Left ventricle myocardium inferior (tissue), 1 donor: ENCODE measurements around the gene BBIP1. TPM values are rescaled to one million over a fixed set of nuclear protein-coding genes. Genes with fewer than 3 reads are reported as not detected.

Experiments
- DNase-seq: peaks from one replicate; pipeline ENCODE4 v3.0.0-alpha.2; 2020
- H3K27ac ChIP-seq: fragments of 200-600 bp; replicated peaks from 2 replicates; pipeline ENCODE4 v1.8.0; 2021
- H3K27me3 ChIP-seq: fragments of 200-600 bp; 2 replicates; pipeline ENCODE4 v1.8.0; 2021; ENCODE audit warnings: low read depth
- H3K36me3 ChIP-seq: fragments of 200-600 bp; 2 replicates; pipeline ENCODE4 v1.8.0; 2021
- H3K4me1 ChIP-seq: fragments of 200-600 bp; 2 replicates; pipeline ENCODE4 v1.8.0; 2021
- H3K4me3 ChIP-seq: fragments of 200-600 bp; 2 replicates; pipeline ENCODE4 v1.8.0; 2021; ENCODE audit warnings: mild to moderate bottlenecking, moderate library complexity
- H3K9me3 ChIP-seq: fragments of 200-600 bp; replicated peaks from 2 replicates; pipeline ENCODE4 v1.8.0; 2021
- intact Hi-C: fragments of 100-400 bp; cut with micrococcal nuclease; formaldehyde crosslinking; loops from one replicate; pipeline ENCODE4 v1.11.0; 2022
- total RNA-seq: library from RNA; stranded (reverse); fragmentation: NEBNext Ultra II Directional; extraction: Animal tissue kit (Norgen Biotek cat#: 25700); gene quantifications from one replicate; pipeline ENCODE4 v1.2.1, GENCODE V29; 2021
- TF ChIP-seq, protein P1 (sequence below): fragments of 200-600 bp; IDR thresholded peaks from 2 replicates; pipeline ENCODE4 v1.8.0; 2021; ENCODE audit warnings: antibody characterized with exemption, mild to moderate bottlenecking, borderline replicate concordance
- donor health status: DM: no; HTN: yes; CAD: no; lungs with severe emphysema.

Gene BBIP1
- total RNA-seq, 1 donor from 2014 or later = 25.1 TPM

DNA sequence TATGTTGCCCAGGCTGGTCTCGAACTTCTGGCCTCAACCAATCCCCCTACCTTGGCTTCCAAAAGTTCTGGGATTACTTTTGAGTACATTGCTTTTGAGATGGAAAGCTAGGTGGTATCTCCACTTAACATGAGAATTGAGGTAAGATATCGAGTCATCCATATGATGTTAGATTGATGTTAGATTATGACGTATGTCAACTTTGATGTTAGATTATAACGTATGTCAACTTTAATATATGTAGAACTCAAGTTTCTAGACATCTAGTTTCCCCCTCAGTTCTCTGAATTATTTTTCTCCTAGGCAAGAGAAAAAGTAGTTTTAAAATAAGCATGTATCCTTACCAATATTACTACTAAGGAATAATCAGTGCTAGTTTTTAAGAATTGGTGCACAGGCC is 20.4 kb upstream of the BBIP1 start:
- no peak for DNase-seq
- Histone ChIP-seq H3K27ac (no peak overlapping the region), H3K9me3 (no peaks in the 10 kb centered on the region), H3K27me3 (no peaks in the 10 kb centered on the region), H3K36me3 (peaks cover 6% of the 10 kb centered on the region), H3K4me3 (no peak overlapping the region), H3K4me1 (peaks cover 13% of the 10 kb centered on the region)
- TF ChIP-seq, protein P1, sequence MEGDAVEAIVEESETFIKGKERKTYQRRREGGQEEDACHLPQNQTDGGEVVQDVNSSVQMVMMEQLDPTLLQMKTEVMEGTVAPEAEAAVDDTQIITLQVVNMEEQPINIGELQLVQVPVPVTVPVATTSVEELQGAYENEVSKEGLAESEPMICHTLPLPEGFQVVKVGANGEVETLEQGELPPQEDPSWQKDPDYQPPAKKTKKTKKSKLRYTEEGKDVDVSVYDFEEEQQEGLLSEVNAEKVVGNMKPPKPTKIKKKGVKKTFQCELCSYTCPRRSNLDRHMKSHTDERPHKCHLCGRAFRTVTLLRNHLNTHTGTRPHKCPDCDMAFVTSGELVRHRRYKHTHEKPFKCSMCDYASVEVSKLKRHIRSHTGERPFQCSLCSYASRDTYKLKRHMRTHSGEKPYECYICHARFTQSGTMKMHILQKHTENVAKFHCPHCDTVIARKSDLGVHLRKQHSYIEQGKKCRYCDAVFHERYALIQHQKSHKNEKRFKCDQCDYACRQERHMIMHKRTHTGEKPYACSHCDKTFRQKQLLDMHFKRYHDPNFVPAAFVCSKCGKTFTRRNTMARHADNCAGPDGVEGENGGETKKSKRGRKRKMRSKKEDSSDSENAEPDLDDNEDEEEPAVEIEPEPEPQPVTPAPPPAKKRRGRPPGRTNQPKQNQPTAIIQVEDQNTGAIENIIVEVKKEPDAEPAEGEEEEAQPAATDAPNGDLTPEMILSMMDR = no peak
- intact Hi-C loops = no loop called here

- no peaks in the 10 kb centered on the region for H3K36me3 ChIP-seq
- H3K4me3 ChIP-seq = no peak overlapping the region
- DNase-seq = no peak
- no peak overlapping the region for H3K27ac ChIP-seq
- TF ChIP-seq, protein P1 = no peak
- intact Hi-C loops = no loop called here
- H3K4me1 ChIP-seq = peaks cover 22% of the 10 kb centered on the region
- H3K27me3 ChIP-seq = no peaks in the 10 kb centered on the region
- H3K9me3 ChIP-seq = no peaks in the 10 kb centered on the region
Observed at GRCh38 chr10:110936757-110937156, 17.8 kb upstream of the BBIP1 start.

- TF ChIP-seq, protein P1 = no peak
- Histone ChIP-seq H3K4me3 (no peak overlapping the region), H3K36me3 (no peaks in the 10 kb centered on the region), H3K9me3 (no peaks in the 10 kb centered on the region), H3K27ac (no peak overlapping the region), H3K4me1 (peaks cover 55% of the 10 kb centered on the region), H3K27me3 (no peaks in the 10 kb centered on the region)
- DNase-seq = no peak
- intact Hi-C loops = no loop called here
Observed at GRCh38 chr10:110932505-110933180, 13.7 kb upstream of the BBIP1 start.

- Histone ChIP-seq H3K9me3 (no peaks in the 10 kb centered on the region), H3K27me3 (no peaks in the 10 kb centered on the region), H3K4me1 (peaks cover 59% of the 10 kb centered on the region), H3K36me3 (no peaks in the 10 kb centered on the region), H3K27ac (peak overlapping the region; percentile 31), H3K4me3 (peak overlapping the region; percentile 39)
- intact Hi-C loops = no loop called here
- no peak for DNase-seq
- TF ChIP-seq, protein P1 = no peak
Observed at GRCh38 chr10:110931769-110932381, 12.9 kb upstream of the BBIP1 start.

DNA sequence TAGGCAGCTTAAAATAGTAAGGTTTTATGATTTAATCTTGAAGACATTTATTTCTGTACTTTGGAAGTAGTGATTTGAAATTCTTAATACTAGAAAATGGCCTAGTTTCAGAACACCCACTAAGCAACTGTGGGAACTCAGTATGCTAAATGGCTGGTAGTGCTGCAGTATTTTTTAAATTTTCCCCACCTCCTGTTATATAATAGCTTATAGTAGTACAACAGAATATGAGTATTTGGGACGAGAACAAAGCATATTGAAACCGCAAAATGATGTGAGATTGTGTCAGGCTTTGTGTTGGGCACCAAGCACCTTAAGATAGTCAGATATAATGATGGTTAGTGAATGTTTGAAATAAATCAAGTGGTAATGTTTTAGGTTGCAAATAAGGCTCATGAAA is 8.5 kb upstream of the BBIP1 start:
- intact Hi-C loops = no loop called here
- Histone ChIP-seq H3K9me3 (no peaks in the 10 kb centered on the region), H3K4me3 (no peak overlapping the region), H3K4me1 (peaks cover 86% of the 10 kb centered on the region), H3K27ac (no peak overlapping the region), H3K36me3 (no peaks in the 10 kb centered on the region), H3K27me3 (no peaks in the 10 kb centered on the region)
- TF ChIP-seq, protein P1 = no peak
- no peak for DNase-seq
